HG03039 (cell line): ENCODE data around the gene NBDY.

Experiments used
- ATAC-seq: cut with Tn5 transposase; IDR thresholded peaks from one replicate; pipeline ENCODE4 v1.9.1; 2021; ENCODE audit warnings: mild to moderate bottlenecking, moderate library complexity; ENCODE audit not compliant: unreplicated experiment

Gene NBDY

GRCh38 chrX:56784666-56785065 lies 55.6 kb downstream of the NBDY start:
- no peak for ATAC-seq

- ATAC-seq, result no peak
Observed at GRCh38 chrX:56785442-56785841, 56.4 kb downstream of the NBDY start.

DNA sequence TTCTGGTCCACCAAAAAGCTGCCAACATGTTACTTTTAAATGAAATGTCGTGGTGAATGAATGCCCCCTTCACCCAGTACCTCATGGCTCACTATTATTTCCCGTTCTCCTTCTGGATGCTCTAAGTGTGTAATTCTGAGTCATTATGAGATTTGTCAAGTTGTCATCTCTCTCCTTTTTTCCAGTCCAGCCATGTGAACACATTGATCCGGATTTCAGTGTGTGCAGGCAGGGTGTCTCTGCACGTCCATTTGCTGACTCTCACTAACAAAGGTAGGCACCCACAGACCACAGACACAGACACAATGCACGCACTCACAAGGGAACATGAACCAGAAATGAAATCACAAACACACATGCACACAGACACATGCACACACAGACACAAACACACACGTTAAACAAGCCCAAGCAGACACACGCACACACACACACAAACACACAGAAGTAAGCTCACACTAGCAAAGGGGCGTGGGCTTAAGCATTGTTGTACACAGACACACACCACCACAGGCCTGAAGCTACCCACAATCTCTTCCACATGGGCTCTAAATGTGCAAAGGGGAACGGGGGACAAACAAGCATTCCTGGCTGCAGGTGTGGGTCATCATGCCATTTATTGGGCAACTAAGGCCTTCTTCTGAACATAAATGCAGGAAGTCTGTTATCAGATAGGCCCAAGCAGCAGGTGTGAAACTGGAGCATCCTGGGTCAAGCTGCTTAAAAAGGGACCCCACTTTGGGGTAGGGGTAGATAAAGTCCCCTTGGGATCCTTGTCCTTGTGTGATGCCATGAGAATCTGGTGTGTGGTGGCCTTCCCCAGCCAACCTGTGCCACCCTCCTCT lies 58.1 kb downstream of the NBDY start:
- no peak for ATAC-seq

- no peak for ATAC-seq
Observed at GRCh38 chrX:56787734-56788152, 58.7 kb downstream of the NBDY start.

GRCh38 chrX:56788229-56788628 lies 59.2 kb downstream of the NBDY start:
- ATAC-seq, result no peak

DNA sequence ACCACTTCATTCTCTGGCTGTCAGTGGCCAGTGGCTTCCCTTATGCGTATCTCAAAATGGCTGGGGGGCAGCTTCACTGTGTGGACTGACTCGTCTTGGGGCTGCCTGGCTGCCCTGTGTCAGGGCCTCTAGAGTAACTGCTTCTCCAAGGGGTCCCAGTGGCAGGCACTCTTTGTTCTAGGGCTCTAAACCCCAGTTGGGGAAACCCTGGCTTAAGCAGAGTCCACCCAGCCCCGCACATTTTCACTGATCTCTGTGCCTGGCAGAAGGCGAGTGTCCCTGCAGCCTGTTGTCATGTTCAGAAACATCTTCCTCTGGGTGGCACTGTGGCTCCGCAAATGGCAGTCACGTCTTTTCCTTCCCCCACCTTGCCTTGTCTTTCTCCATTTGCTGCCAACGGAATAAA lies 59.7 kb downstream of the NBDY start:
- ATAC-seq, result no peak

DNA sequence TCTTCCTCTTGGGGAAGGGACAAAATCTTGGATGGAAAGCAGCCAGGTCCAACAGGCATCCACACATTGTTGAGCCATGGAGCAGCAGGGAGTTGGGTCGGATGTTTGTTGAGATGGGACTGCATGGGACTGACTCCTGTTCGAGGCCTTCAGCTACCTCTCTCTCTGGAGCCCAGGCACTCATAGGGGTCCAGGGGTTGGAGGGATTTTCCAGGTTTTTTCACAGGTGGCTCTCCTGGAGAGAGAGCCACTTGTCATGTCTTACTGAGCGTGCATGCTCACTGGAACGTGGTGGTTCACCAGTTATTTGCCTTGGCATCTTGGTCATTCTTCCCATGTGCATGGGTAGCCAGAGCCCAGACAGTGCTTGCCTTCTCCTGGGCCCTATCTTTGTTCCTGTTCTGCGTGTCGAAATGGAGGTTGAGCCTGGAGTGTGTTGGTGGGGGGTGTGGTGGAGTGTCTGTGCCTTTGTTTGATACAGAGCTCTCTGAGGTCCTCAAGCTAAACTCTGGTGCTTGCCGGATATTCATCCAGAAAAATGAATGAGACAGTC lies 60.6 kb downstream of the NBDY start:
- ATAC-seq, result no peak

DNA sequence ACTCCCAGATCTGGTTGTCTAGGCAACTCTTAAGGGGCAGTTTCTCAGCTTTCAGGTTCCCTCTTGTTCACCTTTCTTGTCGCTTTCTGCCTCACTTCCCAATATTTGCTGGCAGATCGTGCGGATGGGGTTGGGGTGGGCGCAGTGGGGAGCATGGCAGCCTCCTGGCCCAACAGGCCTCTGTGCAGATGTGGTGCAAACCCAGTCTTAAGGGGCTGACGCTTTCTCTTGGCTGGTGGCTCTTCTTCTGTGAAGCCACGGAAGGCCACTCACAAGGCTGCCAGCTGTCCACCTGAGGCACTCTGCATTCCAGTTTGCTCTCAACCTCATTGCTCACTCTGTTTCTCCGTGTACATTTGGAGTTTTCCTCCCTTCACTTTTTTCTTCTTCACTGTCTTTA lies 61.7 kb downstream of the NBDY start:
- ATAC-seq, result no peak

DNA sequence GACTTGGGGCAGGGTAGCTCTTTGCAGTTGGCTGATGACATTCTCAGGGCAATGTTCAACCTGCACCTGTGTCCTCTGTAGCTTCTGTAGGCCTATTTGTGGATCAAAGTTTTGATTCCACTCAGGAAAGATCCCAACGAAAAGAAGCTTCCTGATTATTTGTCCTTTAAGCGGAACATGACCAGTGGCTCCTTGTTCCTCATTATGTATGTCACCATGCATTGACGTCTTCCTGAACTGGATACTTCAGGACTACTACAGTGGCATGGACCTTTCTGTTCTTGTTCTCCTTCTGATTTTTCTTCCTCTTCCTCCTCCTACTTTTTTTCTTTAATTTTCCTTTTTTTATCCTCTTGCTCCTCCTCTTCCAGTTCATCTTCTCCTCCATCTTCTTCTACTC lies 62.4 kb downstream of the NBDY start:
- no peak for ATAC-seq

GRCh38 chrX:56792270-56793111 lies 63.4 kb downstream of the NBDY start:
- ATAC-seq, result no peak

- no peak for ATAC-seq
Observed at GRCh38 chrX:56793112-56793430, 64.0 kb downstream of the NBDY start.

- ATAC-seq, result no peak
Observed at GRCh38 chrX:56793521-56794320, 64.7 kb downstream of the NBDY start.

- no peak for ATAC-seq
Observed at GRCh38 chrX:56794404-56795230, 65.6 kb downstream of the NBDY start.

GRCh38 chrX:56795309-56795868 lies 66.3 kb downstream of the NBDY start:
- no peak for ATAC-seq

- ATAC-seq, result no peak
Observed at GRCh38 chrX:56796641-56797395, 67.8 kb downstream of the NBDY start.

DNA sequence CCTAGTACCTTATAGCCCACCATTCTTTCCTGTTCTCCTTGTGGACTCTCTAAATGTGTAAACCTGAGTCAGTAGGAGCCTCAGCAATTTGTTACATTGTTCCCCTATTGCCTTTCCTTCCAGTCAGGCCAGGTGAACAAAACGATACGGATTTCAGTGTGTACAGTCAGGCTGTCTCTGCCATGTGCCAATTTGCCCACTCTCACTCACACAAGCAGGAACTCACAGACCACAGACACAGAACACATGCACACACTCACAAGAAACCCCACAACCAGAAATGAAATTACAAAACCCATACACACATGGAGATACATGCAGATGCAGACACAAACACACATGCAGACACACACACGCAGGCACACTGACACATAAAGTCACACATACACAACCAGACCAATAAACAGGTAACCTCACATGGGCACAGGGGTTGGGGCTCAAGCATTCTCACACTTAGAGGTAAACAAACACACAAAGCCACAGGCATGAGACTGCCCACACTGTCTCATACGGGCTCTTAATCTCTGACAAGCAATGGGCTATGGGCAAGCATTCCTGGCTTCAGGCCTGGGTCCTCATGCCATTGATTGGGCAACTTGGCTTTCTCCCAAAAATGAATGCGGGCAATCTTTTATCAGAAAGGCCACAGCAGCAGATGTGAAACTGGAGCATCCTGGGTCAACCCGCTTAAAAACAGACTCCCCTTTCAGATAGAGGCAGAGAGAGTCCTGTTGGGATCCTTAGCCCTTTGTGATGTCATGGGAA lies 68.7 kb downstream of the NBDY start:
- ATAC-seq, result no peak

GRCh38 chrX:56798339-56798711 lies 69.3 kb downstream of the NBDY start:
- ATAC-seq, result no peak
